WTC11 (cell line): ENCODE measurements around the gene COG1. TPM values are rescaled to one million over a fixed set of nuclear protein-coding genes. Genes with fewer than 3 reads are reported as not detected.
"Not testable (repeated sequence)": the region's sequence is repeated elsewhere in the genome, so short reads cannot be mapped to it uniquely, and the experiment has no call there.

ENCODE experiments used
- ATAC-seq: fragments of 200-7000 bp; cut with Tn5 transposase; 2 replicates; pipeline ENCODE4 v1.10.0; 2021; ENCODE audit warnings: mild to moderate bottlenecking, moderate library complexity
- CTCF ChIA-PET: fragments of 300-600 bp; sonication (Branson Sonifier 250); formaldehyde crosslinking; loops from one replicate; lab custom pipeline; 2021; ENCODE audit warnings: antibody characterized with exemption; lab: Charles Lee
- POLR2A ChIA-PET: fragments of 350-600 bp; sonication (Branson Sonifier 250); formaldehyde crosslinking; loops from one replicate; lab custom pipeline; 2021; ENCODE audit warnings: antibody characterized with exemption; lab: Charles Lee
- DNase-seq: peaks from one replicate; pipeline ENCODE4 v3.0.0; 2021; ENCODE audit warnings: low spot score
- H3K27ac Mint-ChIP-seq: 2 replicates; pipeline ENCODE4 v1.8.0; 2021; ENCODE audit warnings: mixed read lengths
- H3K27me3 Mint-ChIP-seq: 2 replicates; pipeline ENCODE4 v1.8.0; 2021; ENCODE audit warnings: low read depth, mild to moderate bottlenecking, moderate library complexity, mixed read lengths
- H3K36me3 Mint-ChIP-seq: 2 replicates; pipeline ENCODE4 v1.8.0; 2021; ENCODE audit warnings: mixed read lengths
- H3K4me1 Mint-ChIP-seq: 2 replicates; pipeline ENCODE4 v1.8.0; 2022; ENCODE audit warnings: mixed read lengths
- H3K4me3 Mint-ChIP-seq: 2 replicates; pipeline ENCODE4 v1.8.0; 2021; ENCODE audit warnings: mild to moderate bottlenecking, moderate library complexity, mixed read lengths
- H3K9me3 Mint-ChIP-seq: 2 replicates; pipeline ENCODE4 v1.8.0; 2021; ENCODE audit warnings: mixed read lengths
- CREB1 ChIP-seq: sonication (generic); formaldehyde crosslinking; IDR thresholded peaks from 2 replicates; pipeline ENCODE4 v1.8.0; 2023; ENCODE audit warnings: mild to moderate bottlenecking, missing genetic modification reagents
- HMGA2 ChIP-seq: fragments of 250-450 bp; sonication (Bioruptor Pico); IDR thresholded peaks from 2 replicates; pipeline ENCODE4 v1.4.0; 2021; ENCODE audit warnings: mild to moderate bottlenecking, moderate library complexity
- IRF2 ChIP-seq: sonication (generic); formaldehyde crosslinking; IDR thresholded peaks from 2 replicates; pipeline ENCODE4 v1.8.0; 2022; ENCODE audit warnings: low read depth, missing genetic modification reagents, borderline replicate concordance
- KAT7 ChIP-seq: sonication (generic); formaldehyde crosslinking; IDR thresholded peaks from 2 replicates; pipeline ENCODE4 v1.8.1; 2023; ENCODE audit warnings: missing genetic modification reagents, mild to moderate bottlenecking, borderline replicate concordance
- MAX ChIP-seq: sonication (generic); formaldehyde crosslinking; IDR thresholded peaks from 2 replicates; pipeline ENCODE4 v1.8.0; 2022; ENCODE audit warnings: mild to moderate bottlenecking, missing genetic modification reagents
- MXD4 ChIP-seq: fragments of 250-450 bp; sonication (Bioruptor Pico); IDR thresholded peaks from 2 replicates; pipeline ENCODE4 v1.8.0; 2021; ENCODE audit warnings: mild to moderate bottlenecking, moderate library complexity, borderline replicate concordance
- TP53 ChIP-seq: sonication (generic); formaldehyde crosslinking; IDR thresholded peaks from 2 replicates; pipeline ENCODE4 v1.8.1; 2023; ENCODE audit warnings: mild to moderate bottlenecking, missing genetic modification reagents
- ZNF121 ChIP-seq: sonication (generic); formaldehyde crosslinking; IDR thresholded peaks from 2 replicates; pipeline ENCODE4 v1.8.0; 2023; ENCODE audit warnings: missing genetic modification reagents
- ZNF396 ChIP-seq: fragments of 250-450 bp; sonication (Bioruptor Pico); IDR thresholded peaks from 2 replicates; pipeline ENCODE4 v1.8.0; 2021; ENCODE audit warnings: mild to moderate bottlenecking, moderate library complexity, borderline replicate concordance
- total RNA-seq: library from RNA; stranded (reverse); gene quantifications from 3 replicates; pipeline ENCODE4 v1.2.3, GENCODE V29; 2021
- TF ChIP-seq, protein P1 (sequence below): sonication (generic); formaldehyde crosslinking; IDR thresholded peaks from 2 replicates; pipeline ENCODE4 v1.8.1; 2022; ENCODE audit warnings: missing genetic modification reagents, borderline replicate concordance
- TF ChIP-seq, protein P2 (sequence below): sonication (generic); formaldehyde crosslinking; IDR thresholded peaks from 2 replicates; pipeline ENCODE4 v1.8.1; 2022; ENCODE audit warnings: mild to moderate bottlenecking, missing genetic modification reagents, moderate library complexity, borderline replicate concordance

COG1 gene
- total RNA-seq, 1 experiment from 2014 or later = 22.6 TPM

- TF ChIP-seq, protein P1, sequence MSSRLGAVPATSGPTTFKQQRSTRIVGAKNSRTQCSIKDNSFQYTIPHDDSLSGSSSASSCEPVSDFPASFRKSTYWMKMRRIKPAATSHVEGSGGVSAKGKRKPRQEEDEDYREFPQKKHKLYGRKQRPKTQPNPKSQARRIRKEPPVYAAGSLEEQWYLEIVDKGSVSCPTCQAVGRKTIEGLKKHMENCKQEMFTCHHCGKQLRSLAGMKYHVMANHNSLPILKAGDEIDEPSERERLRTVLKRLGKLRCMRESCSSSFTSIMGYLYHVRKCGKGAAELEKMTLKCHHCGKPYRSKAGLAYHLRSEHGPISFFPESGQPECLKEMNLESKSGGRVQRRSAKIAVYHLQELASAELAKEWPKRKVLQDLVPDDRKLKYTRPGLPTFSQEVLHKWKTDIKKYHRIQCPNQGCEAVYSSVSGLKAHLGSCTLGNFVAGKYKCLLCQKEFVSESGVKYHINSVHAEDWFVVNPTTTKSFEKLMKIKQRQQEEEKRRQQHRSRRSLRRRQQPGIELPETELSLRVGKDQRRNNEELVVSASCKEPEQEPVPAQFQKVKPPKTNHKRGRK (CRISPR knock-in tag) = no peak
- TF ChIP-seq IRF2 (CRISPR knock-in tag) (no peak), KAT7 (CRISPR knock-in tag) (no peak), ZNF121 (CRISPR knock-in tag) (no peak), MXD4 (CRISPR knock-in tag) (no peak), ZNF396 (no peak), MAX (CRISPR knock-in tag) (no peak), HMGA2 (CRISPR knock-in tag) (no peak)
- TF ChIP-seq, protein P2, sequence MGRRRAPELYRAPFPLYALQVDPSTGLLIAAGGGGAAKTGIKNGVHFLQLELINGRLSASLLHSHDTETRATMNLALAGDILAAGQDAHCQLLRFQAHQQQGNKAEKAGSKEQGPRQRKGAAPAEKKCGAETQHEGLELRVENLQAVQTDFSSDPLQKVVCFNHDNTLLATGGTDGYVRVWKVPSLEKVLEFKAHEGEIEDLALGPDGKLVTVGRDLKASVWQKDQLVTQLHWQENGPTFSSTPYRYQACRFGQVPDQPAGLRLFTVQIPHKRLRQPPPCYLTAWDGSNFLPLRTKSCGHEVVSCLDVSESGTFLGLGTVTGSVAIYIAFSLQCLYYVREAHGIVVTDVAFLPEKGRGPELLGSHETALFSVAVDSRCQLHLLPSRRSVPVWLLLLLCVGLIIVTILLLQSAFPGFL = no peak
These were observed 44.1 kb upstream of the COG1 start (continued) for GRCh38 chr17:73148540-73149334.

GRCh38 chr17:73150622-73151300 is 42.1 kb upstream of the COG1 start:
- CTCF ChIA-PET, H3K36me3 Mint-ChIP-seq, ATAC-seq, H3K27me3 Mint-ChIP-seq, H3K4me3 Mint-ChIP-seq, H3K27ac Mint-ChIP-seq, H3K4me1 Mint-ChIP-seq, POLR2A ChIA-PET, H3K9me3 Mint-ChIP-seq, DNase-seq: not testable (repeated sequence)

- Mint-ChIP-seq H3K36me3 (no peaks in the 10 kb centered on the region), H3K27ac (no peak overlapping the region), H3K27me3 (no peaks in the 10 kb centered on the region), H3K4me3 (no peak overlapping the region), H3K9me3 (no peaks in the 10 kb centered on the region), H3K4me1 (peaks cover 21% of the 10 kb centered on the region)
- no peak for DNase-seq
- no peak for ATAC-seq
- POLR2A ChIA-PET = no interaction called here
- no peak for TF ChIP-seq TP53 (CRISPR knock-in tag)
- CTCF ChIA-PET = interaction anchor here (0.6 kb wide), 1 partner anchor 13 kb away, joined by 3 read pairs; no protein-coding TSS in a partner anchor
These were observed 40.8 kb upstream of the COG1 start for GRCh38 chr17:73151916-73152632.

DNA sequence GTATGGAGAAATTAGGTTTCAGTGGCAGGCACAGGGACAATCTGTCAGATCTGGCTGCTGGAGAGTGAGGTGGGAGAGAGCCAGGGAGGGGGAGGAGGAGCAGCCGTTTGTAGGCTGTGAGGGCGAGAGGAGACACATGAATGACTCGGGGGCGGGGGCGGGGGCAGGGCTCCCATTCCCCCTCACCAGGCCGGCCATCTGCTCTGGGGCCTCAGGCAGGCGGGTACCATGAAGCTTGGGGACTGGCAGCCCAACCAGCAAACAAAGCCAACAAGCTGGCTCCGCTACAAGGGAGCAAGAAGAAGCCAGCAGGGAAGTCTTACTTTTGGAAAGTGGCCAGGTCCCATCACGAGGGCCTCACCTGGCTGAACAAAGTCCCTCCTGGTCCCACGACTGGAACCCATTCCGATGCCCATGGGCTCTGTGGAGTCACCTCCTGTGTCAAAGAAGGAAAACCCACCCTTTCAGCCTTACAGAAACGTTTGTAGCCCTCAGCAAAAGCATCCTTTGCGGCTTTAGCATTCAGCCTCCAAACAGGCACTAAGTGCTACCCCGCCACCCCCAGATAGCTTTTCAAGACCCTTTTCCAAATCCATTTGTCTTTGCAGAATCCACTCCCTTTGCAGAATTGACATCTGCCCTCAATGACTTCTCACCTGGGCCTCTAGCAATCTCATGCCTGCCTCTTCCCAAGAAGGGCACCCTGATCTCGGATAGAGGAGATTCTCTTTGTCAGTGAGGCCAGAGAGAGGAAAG is 37.3 kb upstream of the COG1 start:
- Mint-ChIP-seq H3K27ac (no peak overlapping the region), H3K27me3 (no peaks in the 10 kb centered on the region), H3K36me3 (no peaks in the 10 kb centered on the region)
- peak; percentile 26 for DNase-seq
- CTCF ChIA-PET = interaction anchor here (0.8 to 2.7 kb wide), 28 partner anchors 9 to 631 kb away, joined by 3 to 82 read pairs (median 7); partner anchors contain the start of genes SLC39A11 and SSTR2
- TF ChIP-seq CREB1 (CRISPR knock-in tag) (no peak), MAX (CRISPR knock-in tag) (peak; percentile 39; the same call in 1 of the 2 replicates)
- TF ChIP-seq, protein P1 (CRISPR knock-in tag) = no peak
- TF ChIP-seq, all 79 proteins: peak for 1
- POLR2A ChIA-PET = interaction anchor here (0.8 kb wide), 1 partner anchor 10 kb away, joined by 4 read pairs; no protein-coding TSS in a partner anchor
- Mint-ChIP-seq H3K4me1 (peaks cover 33% of the 10 kb centered on the region), H3K9me3 (no peaks in the 10 kb centered on the region), H3K4me3 (no peak overlapping the region)
- ATAC-seq = peak; percentile 9; the same call in 1 of the 2 replicates
